Measurements from ENCODE around the gene OR7C1. TPM values are rescaled to one million over a fixed set of nuclear protein-coding genes. Genes with fewer than 3 reads are reported as not detected.

The OR7C1 gene
- total and polyA plus RNA-seq, 2 experiments from 2014 or later: 0.02 to 0.03 TPM

GRCh38 chr19:14848822-14849221, 13.8 kb upstream of the OR7C1 start, which contains the start of gene OR7A10:
OR7A10 (minus strand) TSS chr19:14848922; CDS start chr19:14841877, 7,045 bp downstream.
- Histone ChIP-seq H4K20me1 (ENCODE audit: insufficient read depth, poor library complexity, severe bottlenecking) (no peaks in the 10 kb centered on the region), H3K9me3 (ENCODE audit: low read depth) (no peaks in the 10 kb centered on the region), H3K4me2 (no peak within 1 kb of the TSS), H2AFZ (no peak within 1 kb of the TSS), H3K79me2 (no peaks in the 10 kb centered on the region), H3K4me1 (ENCODE audit: insufficient read depth) (no peaks in the 10 kb centered on the region), H3K4me3 (no peak within 1 kb of the TSS), H3K9me2 (replicated peaks; ENCODE audit: insufficient read depth) (no peaks in the 10 kb centered on the region), H3K36me3 (replicated peaks; ENCODE audit: insufficient read depth, low read depth) (no peaks in the 10 kb centered on the region), H3K27me3 (no peaks in the 10 kb centered on the region), H3K27ac (no peak within 1 kb of the TSS)
- DNase-seq (ENCODE audit: low spot score): no peak
- TF ChIP-seq EZH2phosphoT487 (IDR thresholded peaks at IDR 0.05; ENCODE audit: low read depth, severe bottlenecking, unreplicated experiment) (no peak), CTCF (IDR thresholded peaks at IDR 0.05; ENCODE audit: poor library complexity) (no peak), EZH2 (IDR thresholded peaks at IDR 0.05; ENCODE audit: borderline replicate concordance) (no peak)
- 70% methylated on average over 5 of the region's 5 CpGs for WGBS (ENCODE audit: low lambda C conversion rate, missing lambda C conversion rate)

- Histone ChIP-seq H3K4me2 (no peak overlapping the region), H2AFZ (no peak overlapping the region), H4K20me1 (ENCODE audit: insufficient read depth, poor library complexity, severe bottlenecking) (no peaks in the 10 kb centered on the region), H3K27me3 (no peaks in the 10 kb centered on the region), H3K4me1 (ENCODE audit: insufficient read depth) (no peaks in the 10 kb centered on the region), H3K9me3 (ENCODE audit: low read depth) (no peaks in the 10 kb centered on the region), H3K79me2 (no peaks in the 10 kb centered on the region), H3K9me2 (replicated peaks; ENCODE audit: insufficient read depth) (no peaks in the 10 kb centered on the region), H3K27ac (no peak overlapping the region), H3K36me3 (replicated peaks; ENCODE audit: insufficient read depth, low read depth) (no peaks in the 10 kb centered on the region), H3K4me3 (no peak overlapping the region)
- no peak for TF ChIP-seq EZH2phosphoT487 (IDR thresholded peaks at IDR 0.05; ENCODE audit: low read depth, severe bottlenecking, unreplicated experiment)
- TF ChIP-seq CTCF (IDR thresholded peaks at IDR 0.05; ENCODE audit: poor library complexity): no peak
- DNase-seq (ENCODE audit: low spot score): no peak
- WGBS (ENCODE audit: low lambda C conversion rate, missing lambda C conversion rate): 71% methylated on average over 6 of the region's 6 CpGs
Observed at GRCh38 chr19:14843578-14843977, 8.6 kb upstream of the OR7C1 start.

- no peak overlapping the region for H2AFZ ChIP-seq
- no peak overlapping the region for H3K4me2 ChIP-seq
- H3K9me3 ChIP-seq (ENCODE audit: low read depth): no peaks in the 10 kb centered on the region
- no peaks in the 10 kb centered on the region for H3K36me3 ChIP-seq (replicated peaks; ENCODE audit: insufficient read depth, low read depth)
- no peak for DNase-seq (ENCODE audit: low spot score)
- no peaks in the 10 kb centered on the region for H3K4me1 ChIP-seq (ENCODE audit: insufficient read depth)
- TF ChIP-seq EZH2 (IDR thresholded peaks at IDR 0.05; ENCODE audit: borderline replicate concordance): no peak
- TF ChIP-seq EZH2phosphoT487 (IDR thresholded peaks at IDR 0.05; ENCODE audit: low read depth, severe bottlenecking, unreplicated experiment): no peak
- TF ChIP-seq CTCF (IDR thresholded peaks at IDR 0.05; ENCODE audit: poor library complexity): no peak
- no peaks in the 10 kb centered on the region for H3K27me3 ChIP-seq
- no peaks in the 10 kb centered on the region for H4K20me1 ChIP-seq (ENCODE audit: insufficient read depth, poor library complexity, severe bottlenecking)
- no peak overlapping the region for H3K27ac ChIP-seq
- H3K9me2 ChIP-seq (replicated peaks; ENCODE audit: insufficient read depth): no peaks in the 10 kb centered on the region
- no peaks in the 10 kb centered on the region for H3K79me2 ChIP-seq
- 46% methylated on average over 2 of the region's 2 CpGs for WGBS (ENCODE audit: low lambda C conversion rate, missing lambda C conversion rate)
- no peak overlapping the region for H3K4me3 ChIP-seq
Observed at GRCh38 chr19:14843169-14843568, 8.2 kb upstream of the OR7C1 start.

- H3K4me1 ChIP-seq (ENCODE audit: insufficient read depth): no peaks in the 10 kb centered on the region
- 32% methylated on average over 1 of the region's 1 CpG for WGBS (ENCODE audit: low lambda C conversion rate, missing lambda C conversion rate)
Observed at GRCh38 chr19:14840206-14840605, 5.2 kb upstream of the OR7C1 start.

More at GRCh38 chr19:14840206-14840605, 5.2 kb upstream of the OR7C1 start:
- Histone ChIP-seq H3K4me3 (no peak overlapping the region), H2AFZ (no peak overlapping the region), H4K20me1 (ENCODE audit: insufficient read depth, poor library complexity, severe bottlenecking) (no peaks in the 10 kb centered on the region), H3K9me2 (replicated peaks; ENCODE audit: insufficient read depth) (no peaks in the 10 kb centered on the region), H3K79me2 (no peaks in the 10 kb centered on the region), H3K27ac (no peak overlapping the region), H3K9me3 (ENCODE audit: low read depth) (no peaks in the 10 kb centered on the region), H3K27me3 (no peaks in the 10 kb centered on the region), H3K4me2 (no peak overlapping the region), H3K36me3 (replicated peaks; ENCODE audit: insufficient read depth, low read depth) (no peaks in the 10 kb centered on the region)
- no peak for DNase-seq (ENCODE audit: low spot score)
- no peak for TF ChIP-seq EZH2phosphoT487 (IDR thresholded peaks at IDR 0.05; ENCODE audit: low read depth, severe bottlenecking, unreplicated experiment)
- no peak for TF ChIP-seq EZH2 (IDR thresholded peaks at IDR 0.05; ENCODE audit: borderline replicate concordance)
- TF ChIP-seq CTCF (IDR thresholded peaks at IDR 0.05; ENCODE audit: poor library complexity): no peak
